ENCODE results near the gene FXYD6.

GRCh38 chr11:117792241-117792640, 84.2 kb downstream of the FXYD6 start:
- TF ChIP-seq CTCF (IDR thresholded peaks at IDR 0.05) (no peak), POLR2A (IDR thresholded peaks at IDR 0.05) (no peak)
